Neural crest cell (in vitro differentiated cells): Measurements from ENCODE around the gene RNF115. TPM values are rescaled to one million over a fixed set of nuclear protein-coding genes. Genes with fewer than 3 reads are reported as not detected.

ENCODE experiments used
- DNase-seq: peaks from one replicate; pipeline ENCODE4 v3.0.0; 2021; ENCODE audit warnings: low read depth, mixed read lengths, low spot score
- H3K27ac Mint-ChIP-seq: one replicate; pipeline ENCODE4 v1.8.0; 2021; ENCODE audit warnings: mild to moderate bottlenecking, mixed read lengths; ENCODE audit not compliant: unreplicated experiment
- H3K27me3 Mint-ChIP-seq: 2 replicates; pipeline ENCODE4 v1.8.0; 2021; ENCODE audit warnings: low read depth, mild to moderate bottlenecking, mixed read lengths
- H3K36me3 Mint-ChIP-seq: 2 replicates; pipeline ENCODE4 v1.8.0; 2021; ENCODE audit warnings: low read depth, mild to moderate bottlenecking, mixed read lengths
- H3K4me1 Mint-ChIP-seq: 2 replicates; pipeline ENCODE4 v1.8.0; 2021; ENCODE audit warnings: mixed read lengths
- H3K4me3 Mint-ChIP-seq: one replicate; pipeline ENCODE4 v1.8.0; 2021; ENCODE audit warnings: mild to moderate bottlenecking, mixed read lengths
- H3K9me3 Mint-ChIP-seq: 2 replicates; pipeline ENCODE4 v1.8.0; 2021; ENCODE audit warnings: mixed read lengths
- total RNA-seq: library from RNA; stranded (reverse); gene quantifications from 2 replicates; pipeline ENCODE4 v1.2.1, GENCODE V29; 2021
- TF ChIP-seq, protein P1 (sequence below): fragments of 200-600 bp; sonication (generic); conservative IDR thresholded peaks from 2 replicates; pipeline ENCODE4 v1.5.0; 2021; ENCODE audit warnings: antibody characterized with exemption, mild to moderate bottlenecking

RNF115 gene
- total RNA-seq, 1 donor from 2014 or later = 12.5 TPM

DNA sequence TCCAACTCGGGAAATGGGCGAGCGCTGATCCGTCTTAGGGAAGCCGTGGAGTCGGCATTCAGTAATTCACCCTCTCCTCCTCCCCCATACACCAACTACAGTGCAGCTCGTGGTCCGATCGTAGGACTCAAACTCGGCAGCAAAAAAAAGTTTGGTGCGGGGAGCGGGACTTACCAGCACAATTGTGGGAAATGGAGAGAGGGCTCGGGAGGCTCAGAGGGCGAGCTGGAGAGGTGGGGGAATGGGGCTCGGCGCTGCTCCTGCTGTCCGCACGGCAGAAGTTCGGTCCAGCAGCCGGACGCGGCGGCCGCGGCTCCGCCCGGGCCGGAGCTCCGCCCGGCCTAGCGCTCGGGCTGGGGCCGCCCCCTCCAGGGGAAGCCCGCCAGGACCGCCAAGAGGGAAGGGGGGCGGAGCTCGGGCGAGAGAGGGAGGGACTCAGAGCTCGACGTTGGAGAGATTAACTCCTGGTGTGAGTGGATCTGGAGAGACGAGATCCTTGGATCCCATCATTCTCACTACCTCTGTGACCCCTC, 35.7 kb upstream of the RNF115 start:
- peaks cover 15% of the 10 kb centered on the region for H3K36me3 Mint-ChIP-seq
- H3K9me3 Mint-ChIP-seq = no peaks in the 10 kb centered on the region
- DNase-seq = peak; percentile 75
- TF ChIP-seq, protein P1, sequence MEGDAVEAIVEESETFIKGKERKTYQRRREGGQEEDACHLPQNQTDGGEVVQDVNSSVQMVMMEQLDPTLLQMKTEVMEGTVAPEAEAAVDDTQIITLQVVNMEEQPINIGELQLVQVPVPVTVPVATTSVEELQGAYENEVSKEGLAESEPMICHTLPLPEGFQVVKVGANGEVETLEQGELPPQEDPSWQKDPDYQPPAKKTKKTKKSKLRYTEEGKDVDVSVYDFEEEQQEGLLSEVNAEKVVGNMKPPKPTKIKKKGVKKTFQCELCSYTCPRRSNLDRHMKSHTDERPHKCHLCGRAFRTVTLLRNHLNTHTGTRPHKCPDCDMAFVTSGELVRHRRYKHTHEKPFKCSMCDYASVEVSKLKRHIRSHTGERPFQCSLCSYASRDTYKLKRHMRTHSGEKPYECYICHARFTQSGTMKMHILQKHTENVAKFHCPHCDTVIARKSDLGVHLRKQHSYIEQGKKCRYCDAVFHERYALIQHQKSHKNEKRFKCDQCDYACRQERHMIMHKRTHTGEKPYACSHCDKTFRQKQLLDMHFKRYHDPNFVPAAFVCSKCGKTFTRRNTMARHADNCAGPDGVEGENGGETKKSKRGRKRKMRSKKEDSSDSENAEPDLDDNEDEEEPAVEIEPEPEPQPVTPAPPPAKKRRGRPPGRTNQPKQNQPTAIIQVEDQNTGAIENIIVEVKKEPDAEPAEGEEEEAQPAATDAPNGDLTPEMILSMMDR = peak; percentile 20
- H3K27ac Mint-ChIP-seq = peak overlapping the region; percentile 93
- peaks cover 10% of the 10 kb centered on the region for H3K4me1 Mint-ChIP-seq
- peaks cover 15% of the 10 kb centered on the region for H3K27me3 Mint-ChIP-seq
- peak overlapping the region; percentile 97 for H3K4me3 Mint-ChIP-seq

DNA sequence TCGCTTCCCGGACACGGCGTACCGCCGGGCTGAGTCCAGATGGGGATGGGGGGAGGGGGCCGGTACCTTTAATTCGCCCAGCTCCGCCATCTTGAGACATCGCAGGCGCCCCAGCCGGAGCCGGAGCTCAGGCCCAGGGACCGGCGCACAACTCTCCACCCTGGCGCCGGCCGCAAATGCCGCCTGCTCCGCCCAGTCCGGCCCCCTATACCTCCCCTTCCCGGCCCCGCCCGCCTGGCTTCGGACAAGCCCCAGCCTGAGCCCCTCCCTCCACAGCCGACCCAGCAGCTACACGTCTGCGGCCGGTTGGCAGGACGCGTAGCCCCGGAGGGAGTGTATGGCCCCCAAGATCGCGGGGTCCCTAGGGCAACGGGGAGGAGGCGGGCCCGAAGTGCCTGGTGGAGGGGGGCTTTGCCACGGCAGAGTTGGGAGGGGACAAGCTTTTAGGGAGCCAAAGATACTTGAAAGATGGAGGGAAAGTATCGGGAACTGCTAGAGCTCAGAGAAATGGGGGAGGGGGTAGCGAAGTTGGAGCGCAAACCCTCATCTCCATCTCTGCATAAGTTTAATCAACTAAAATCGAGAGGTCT, 35.1 kb upstream of the RNF115 start, which contains the start of gene PIAS3:
Gene PIAS3 (minus strand): TSS at position 181 of the 590 bp plus-strand sequence. CDS start 91 bp downstream, at position 90.
- peaks cover 12% of the 10 kb centered on the region for H3K4me1 Mint-ChIP-seq
- peak; percentile 93 for DNase-seq
- H3K27me3 Mint-ChIP-seq = peaks cover 10% of the 10 kb centered on the region
- TF ChIP-seq, protein P1 = no peak
- H3K9me3 Mint-ChIP-seq = no peaks in the 10 kb centered on the region
- H3K27ac Mint-ChIP-seq = peak within 1 kb of the TSS; percentile 93
- peaks cover 18% of the 10 kb centered on the region for H3K36me3 Mint-ChIP-seq
- H3K4me3 Mint-ChIP-seq = peak within 1 kb of the TSS; percentile 97

DNA sequence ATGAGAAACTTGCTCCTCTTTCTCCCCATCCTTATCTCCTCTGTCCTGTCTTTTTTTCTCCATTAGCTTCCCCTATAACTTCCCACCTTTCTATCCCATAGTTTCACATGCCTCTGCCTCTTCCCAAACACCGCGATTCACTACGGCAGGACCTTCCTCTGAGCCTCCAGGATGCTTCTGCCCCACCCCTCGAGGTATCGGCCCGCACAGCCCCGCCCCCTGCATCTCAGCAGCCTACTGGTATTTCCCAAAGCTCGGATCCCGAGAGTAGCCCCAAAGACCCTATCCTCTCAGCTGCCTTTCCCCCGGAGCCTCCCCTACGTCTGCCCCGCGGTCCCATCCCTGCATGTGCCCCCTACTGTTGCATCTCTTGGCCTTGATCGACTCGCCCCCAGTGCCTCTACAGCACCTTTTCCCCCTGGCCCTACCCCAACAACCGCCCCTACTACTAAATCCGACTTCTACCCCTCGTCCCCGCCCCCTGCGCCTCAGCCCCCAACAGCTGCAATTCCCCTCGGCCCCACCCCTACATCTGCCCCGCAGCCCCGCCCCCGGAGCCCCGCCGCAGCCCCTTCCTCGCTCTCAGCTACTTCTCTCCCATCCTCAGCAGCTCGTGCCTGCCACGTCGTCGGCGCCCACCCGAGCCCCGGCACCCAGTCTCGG, 34.5 kb upstream of the RNF115 start:
- Mint-ChIP-seq H3K27me3 (peaks cover 4% of the 10 kb centered on the region), H3K4me3 (peak overlapping the region; percentile 97), H3K9me3 (no peaks in the 10 kb centered on the region), H3K4me1 (peaks cover 14% of the 10 kb centered on the region), H3K36me3 (peaks cover 22% of the 10 kb centered on the region), H3K27ac (peak overlapping the region; percentile 50)
- peak; percentile 45 for DNase-seq
- TF ChIP-seq, protein P1 = no peak

DNA sequence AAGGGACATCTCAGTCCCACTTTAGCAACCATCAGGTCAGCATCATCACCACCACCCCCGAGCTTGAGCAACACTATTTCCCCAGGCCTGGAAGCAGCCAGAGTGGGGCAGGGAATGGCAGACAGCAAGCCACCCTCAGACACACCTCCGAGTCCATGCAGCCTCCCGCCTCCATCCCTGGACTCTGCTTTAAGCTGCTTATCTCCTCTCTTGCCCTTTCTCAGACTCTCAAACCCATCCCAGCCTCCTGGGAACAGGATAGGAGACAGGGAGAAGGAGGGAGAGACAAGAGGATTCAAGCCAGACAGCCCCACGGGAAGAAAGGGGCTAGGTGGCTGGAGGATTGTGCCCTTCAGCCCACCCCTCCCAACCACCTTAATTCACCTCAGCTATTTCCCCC, 33.3 kb upstream of the RNF115 start:
- TF ChIP-seq, protein P1 = no peak
- no peak for DNase-seq
- Mint-ChIP-seq H3K36me3 (peaks cover 26% of the 10 kb centered on the region), H3K4me1 (peaks cover 14% of the 10 kb centered on the region), H3K9me3 (no peaks in the 10 kb centered on the region), H3K4me3 (peak overlapping the region; percentile 84), H3K27ac (no peak overlapping the region), H3K27me3 (no peaks in the 10 kb centered on the region)

DNA sequence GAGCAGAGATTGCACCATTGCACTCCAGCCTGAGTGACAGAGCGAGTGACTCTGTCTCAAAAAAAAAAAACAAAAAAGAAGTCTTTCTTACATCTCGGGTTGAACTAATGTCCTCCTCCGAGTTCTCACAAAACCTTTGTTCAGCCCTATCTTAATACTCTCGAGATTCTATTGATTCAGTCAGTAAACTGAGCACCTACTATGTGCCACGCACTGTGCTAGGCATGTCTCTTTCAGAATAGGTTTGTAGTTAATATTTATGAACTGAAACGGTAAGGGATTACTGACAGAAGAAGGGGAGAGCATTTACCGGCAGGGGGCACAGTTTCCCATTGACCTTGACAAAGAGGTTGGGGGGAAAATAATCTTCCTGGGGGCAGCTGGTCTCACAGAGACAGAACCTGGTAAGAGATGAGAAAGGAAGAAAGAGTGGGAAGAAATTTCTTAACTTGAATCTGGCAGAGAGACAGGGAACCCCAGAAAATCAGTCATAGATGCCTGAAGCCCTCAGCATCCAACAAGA, 31.6 kb upstream of the RNF115 start:
- Mint-ChIP-seq H3K27ac (no peak overlapping the region), H3K9me3 (no peaks in the 10 kb centered on the region), H3K4me3 (peak overlapping the region; percentile 84), H3K27me3 (no peaks in the 10 kb centered on the region), H3K4me1 (peaks cover 14% of the 10 kb centered on the region), H3K36me3 (peaks cover 33% of the 10 kb centered on the region)
- TF ChIP-seq, protein P1 = no peak
- DNase-seq = no peak
